ENCODE measurements around the gene KRTAP1-5. TPM values are rescaled to one million over a fixed set of nuclear protein-coding genes. Genes with fewer than 3 reads are reported as not detected.

KRTAP1-5 gene
- total RNA-seq, 1 donor from 2014 or later: not detected

GRCh38 chr17:41024697-41025096 is 2.3 kb downstream of the KRTAP1-5 start:
- Mint-ChIP-seq H3K27ac (ENCODE audit: unreplicated experiment) (no peak overlapping the region), H3K4me3 (ENCODE audit: unreplicated experiment) (no peak overlapping the region), H3K9me3 (ENCODE audit: unreplicated experiment) (no peaks in the 10 kb centered on the region), H3K4me1 (ENCODE audit: unreplicated experiment) (no peaks in the 10 kb centered on the region), H3K36me3 (ENCODE audit: low read depth, unreplicated experiment) (no peaks in the 10 kb centered on the region), H3K27me3 (ENCODE audit: unreplicated experiment) (no peaks in the 10 kb centered on the region)
- no peak for TF ChIP-seq CTCF (IDR thresholded peaks at IDR 0.05; ENCODE audit: unreplicated experiment)
- DNase-seq (ENCODE audit: low spot score): no peak

- no peak for DNase-seq (ENCODE audit: low spot score)
- no peak overlapping the region for H3K4me3 Mint-ChIP-seq (ENCODE audit: unreplicated experiment)
- peaks cover 22% of the 10 kb centered on the region for H3K4me1 Mint-ChIP-seq (ENCODE audit: unreplicated experiment)
- no peaks in the 10 kb centered on the region for H3K27me3 Mint-ChIP-seq (ENCODE audit: unreplicated experiment)
- no peaks in the 10 kb centered on the region for H3K9me3 Mint-ChIP-seq (ENCODE audit: unreplicated experiment)
- no peak overlapping the region for H3K27ac Mint-ChIP-seq (ENCODE audit: unreplicated experiment)
- no peak for TF ChIP-seq CTCF (IDR thresholded peaks at IDR 0.05; ENCODE audit: unreplicated experiment)
- no peaks in the 10 kb centered on the region for H3K36me3 Mint-ChIP-seq (ENCODE audit: low read depth, unreplicated experiment)
Measured at GRCh38 chr17:41020336-41020735, 6.7 kb downstream of the KRTAP1-5 start.

- Mint-ChIP-seq H3K36me3 (ENCODE audit: low read depth, unreplicated experiment) (no peaks in the 10 kb centered on the region), H3K9me3 (ENCODE audit: unreplicated experiment) (no peaks in the 10 kb centered on the region), H3K27me3 (ENCODE audit: unreplicated experiment) (no peaks in the 10 kb centered on the region), H3K27ac (ENCODE audit: unreplicated experiment) (no peak overlapping the region), H3K4me3 (ENCODE audit: unreplicated experiment) (no peak overlapping the region), H3K4me1 (ENCODE audit: unreplicated experiment) (peaks cover 22% of the 10 kb centered on the region)
- DNase-seq (ENCODE audit: low spot score): no peak
- no peak for TF ChIP-seq CTCF (IDR thresholded peaks at IDR 0.05; ENCODE audit: unreplicated experiment)
Measured at GRCh38 chr17:41019415-41019814, 7.6 kb downstream of the KRTAP1-5 start.

GRCh38 chr17:41018541-41018940 is 8.5 kb downstream of the KRTAP1-5 start:
- TF ChIP-seq CTCF (IDR thresholded peaks at IDR 0.05; ENCODE audit: unreplicated experiment): no peak
- H3K9me3 Mint-ChIP-seq (ENCODE audit: unreplicated experiment): no peaks in the 10 kb centered on the region
- H3K36me3 Mint-ChIP-seq (ENCODE audit: low read depth, unreplicated experiment): no peaks in the 10 kb centered on the region
- H3K27me3 Mint-ChIP-seq (ENCODE audit: unreplicated experiment): no peaks in the 10 kb centered on the region
- no peak overlapping the region for H3K27ac Mint-ChIP-seq (ENCODE audit: unreplicated experiment)
- H3K4me1 Mint-ChIP-seq (ENCODE audit: unreplicated experiment): peaks cover 22% of the 10 kb centered on the region
- H3K4me3 Mint-ChIP-seq (ENCODE audit: unreplicated experiment): no peak overlapping the region
- DNase-seq (ENCODE audit: low spot score): no peak

GRCh38 chr17:41016578-41017215 is 10.3 kb downstream of the KRTAP1-5 start:
- H3K27me3 Mint-ChIP-seq (ENCODE audit: unreplicated experiment): no peaks in the 10 kb centered on the region
- no peak for DNase-seq (ENCODE audit: low spot score)
- H3K4me3 Mint-ChIP-seq (ENCODE audit: unreplicated experiment): no peak overlapping the region
- H3K9me3 Mint-ChIP-seq (ENCODE audit: unreplicated experiment): no peaks in the 10 kb centered on the region
- no peak for TF ChIP-seq CTCF (IDR thresholded peaks at IDR 0.05; ENCODE audit: unreplicated experiment)
- no peak overlapping the region for H3K27ac Mint-ChIP-seq (ENCODE audit: unreplicated experiment)
- peaks cover 22% of the 10 kb centered on the region for H3K4me1 Mint-ChIP-seq (ENCODE audit: unreplicated experiment)
- no peaks in the 10 kb centered on the region for H3K36me3 Mint-ChIP-seq (ENCODE audit: low read depth, unreplicated experiment)
